Stimulated activated CD8-positive, alpha-beta memory T cell treated with anti-CD3 and anti-CD28 coated beads, Interleukin-12 subunit alpha, Interleukin-12 subunit beta, amount 100 ng/mL, for 1 hour (primary cell): ENCODE data around the gene C20orf204.

Experiments used
- DNase-seq: peaks from one replicate; pipeline ENCODE4 v3.0.0-alpha.2; 2020; ENCODE audit warnings: low read depth

Gene C20orf204

GRCh38 chr20:64056889-64057627, 21.1 kb downstream of the C20orf204 start:
- DNase-seq, result no peak

- DNase-seq, result peak; percentile 70
Observed at GRCh38 chr20:64057628-64058498, 21.9 kb downstream of the C20orf204 start.

DNA sequence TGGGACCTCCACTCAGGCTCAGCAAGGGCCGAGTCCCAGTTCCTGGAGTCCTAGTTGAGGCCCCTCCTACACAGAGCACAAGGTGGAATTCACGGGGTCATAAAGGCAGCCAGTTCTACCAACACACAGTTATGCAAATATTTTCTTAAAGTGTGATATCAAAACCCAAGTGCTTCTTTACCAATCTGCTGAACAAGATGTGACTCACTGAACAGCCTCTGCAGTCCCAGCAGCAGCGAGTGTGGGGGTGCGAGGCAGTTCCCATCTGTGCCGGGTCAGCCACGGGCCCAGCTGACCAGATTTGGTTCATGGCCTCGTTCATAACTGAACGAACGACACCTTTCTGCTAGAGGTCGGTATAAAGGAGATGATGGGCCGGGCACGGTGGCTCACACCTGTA, 22.6 kb downstream of the C20orf204 start:
- no peak for DNase-seq

DNA sequence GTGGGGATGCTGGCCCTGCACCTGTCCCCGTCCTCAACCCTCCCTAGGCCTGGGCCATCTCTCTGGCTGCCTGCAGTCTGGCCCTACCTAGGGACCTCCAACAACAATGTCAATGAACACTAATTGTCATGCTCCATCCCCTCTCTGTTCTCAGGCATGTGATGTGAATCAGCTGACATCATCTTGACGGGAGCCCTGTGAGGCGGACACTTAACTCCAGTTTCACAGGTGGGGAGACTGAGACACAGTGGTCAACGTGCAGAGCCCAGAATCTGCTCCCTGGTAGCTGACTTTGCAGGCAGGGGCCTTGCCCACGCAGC, 26.3 kb downstream of the C20orf204 start:
- DNase-seq, result no peak

- DNase-seq, result peak; percentile 88
Observed at GRCh38 chr20:64062596-64063388, 26.8 kb downstream of the C20orf204 start, which contains the start of gene TCEA2. Gene TCEA2, plus strand, starts transcription at chr20:64063198. Its CDS starts 115 bp downstream, at chr20:64063313.

GRCh38 chr20:64063389-64064144, 27.6 kb downstream of the C20orf204 start:
- no peak for DNase-seq

GRCh38 chr20:64064145-64064698, 28.2 kb downstream of the C20orf204 start:
- no peak for DNase-seq

- no peak for DNase-seq
Observed at GRCh38 chr20:64065062-64065973, 29.3 kb downstream of the C20orf204 start.

DNA sequence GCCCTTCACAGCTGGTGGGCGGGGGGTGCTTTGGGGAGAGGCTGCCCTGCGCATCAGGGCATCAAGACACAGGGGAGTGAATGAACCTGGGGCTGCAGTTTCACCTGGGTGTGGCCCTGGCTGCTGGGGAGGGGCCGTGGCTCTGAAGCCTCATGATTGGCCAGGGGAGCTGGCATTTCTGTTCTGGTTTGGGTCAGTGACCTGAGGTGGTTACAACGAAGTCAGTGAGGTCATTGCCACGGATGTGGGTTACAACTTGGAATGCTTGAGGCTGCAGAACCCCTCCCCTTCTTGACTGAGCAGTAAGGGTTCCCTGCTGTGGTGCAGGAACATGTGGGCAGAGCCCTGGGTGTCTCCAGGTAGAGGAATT, 30.0 kb downstream of the C20orf204 start:
- DNase-seq, result no peak

- DNase-seq, result no peak
Observed at GRCh38 chr20:64067005-64067632, 31.1 kb downstream of the C20orf204 start.

DNA sequence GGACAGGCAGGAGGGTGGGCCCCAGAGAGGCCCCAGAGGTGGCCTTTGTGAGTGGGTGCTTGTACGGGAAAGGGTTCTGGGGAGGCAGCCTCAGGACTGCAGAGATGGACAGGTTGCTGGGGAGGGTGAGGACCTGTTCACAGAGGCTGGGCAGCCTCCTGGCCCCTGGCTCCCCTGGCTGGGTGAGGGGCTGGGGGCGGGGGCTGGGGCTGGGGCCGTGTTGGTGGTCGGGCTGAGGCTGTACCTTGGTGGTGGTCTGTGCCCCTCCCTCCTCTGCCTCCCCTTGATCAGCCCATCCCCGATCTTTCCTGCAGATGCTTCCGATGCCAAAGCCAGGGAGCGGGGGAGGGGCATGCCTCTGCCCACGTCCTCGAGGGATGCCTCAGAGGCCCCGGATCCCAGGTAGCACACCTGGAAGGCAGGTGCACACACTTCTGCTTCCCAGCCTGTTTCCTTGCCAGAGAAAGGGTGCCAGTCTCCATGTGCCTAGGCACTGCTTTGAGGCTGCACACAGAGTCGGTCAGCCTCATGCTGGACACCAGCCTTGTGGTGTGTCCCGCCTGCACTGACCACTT, 31.8 kb downstream of the C20orf204 start:
- DNase-seq, result no peak

DNA sequence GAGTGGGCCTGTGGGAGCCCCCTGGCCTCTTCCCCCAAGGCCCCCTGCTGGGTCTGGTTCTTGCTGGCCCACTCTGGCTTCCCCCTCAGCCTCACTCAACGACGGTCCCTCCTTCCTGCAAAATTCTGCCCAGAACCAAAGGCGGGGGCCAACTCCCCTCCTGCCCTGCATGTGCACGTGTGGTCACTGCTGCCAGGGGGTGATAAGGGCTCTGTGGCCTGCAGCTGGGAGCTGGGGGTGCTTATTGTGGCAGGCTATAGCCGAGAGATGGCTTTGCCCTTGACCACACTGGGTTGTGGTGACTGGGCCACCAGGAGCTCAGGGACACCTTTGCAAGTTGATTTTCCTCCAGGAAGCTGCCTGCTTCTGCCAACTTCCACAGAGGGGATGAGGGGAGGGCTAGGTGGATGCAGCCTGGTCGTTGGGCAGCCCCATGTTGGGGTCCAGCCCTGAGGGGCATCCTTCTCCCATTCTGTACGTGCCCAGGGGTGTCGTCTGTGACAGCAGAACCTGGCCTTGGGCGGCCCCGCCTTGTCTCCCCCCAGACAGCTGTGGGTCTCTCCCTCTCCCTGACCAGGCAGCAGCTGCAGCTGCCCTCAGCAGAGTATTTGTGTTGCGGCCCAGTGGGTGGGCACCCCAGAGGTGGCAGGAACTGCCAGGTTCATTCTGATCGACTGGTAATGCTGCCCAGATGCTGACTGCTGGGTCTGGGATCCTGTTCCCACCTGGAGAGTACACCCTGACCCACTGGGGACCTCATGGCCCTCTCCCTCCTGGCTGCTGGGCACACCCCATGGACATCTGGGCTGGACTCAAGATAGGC, 32.6 kb downstream of the C20orf204 start:
- DNase-seq, result no peak

- no peak for DNase-seq
Observed at GRCh38 chr20:64069209-64069613, 33.2 kb downstream of the C20orf204 start.

- no peak for DNase-seq
Observed at GRCh38 chr20:64069614-64070243, 33.7 kb downstream of the C20orf204 start.

- DNase-seq, result no peak
Observed at GRCh38 chr20:64070244-64070993, 34.4 kb downstream of the C20orf204 start.

- DNase-seq, result no peak
Observed at GRCh38 chr20:64071341-64072332, 35.7 kb downstream of the C20orf204 start.
